Measurements from ENCODE around the gene CACYBP.
A peak's percentile ranks its signal among the peaks of the same experiment; 100 is the strongest.

CACYBP gene

DNA sequence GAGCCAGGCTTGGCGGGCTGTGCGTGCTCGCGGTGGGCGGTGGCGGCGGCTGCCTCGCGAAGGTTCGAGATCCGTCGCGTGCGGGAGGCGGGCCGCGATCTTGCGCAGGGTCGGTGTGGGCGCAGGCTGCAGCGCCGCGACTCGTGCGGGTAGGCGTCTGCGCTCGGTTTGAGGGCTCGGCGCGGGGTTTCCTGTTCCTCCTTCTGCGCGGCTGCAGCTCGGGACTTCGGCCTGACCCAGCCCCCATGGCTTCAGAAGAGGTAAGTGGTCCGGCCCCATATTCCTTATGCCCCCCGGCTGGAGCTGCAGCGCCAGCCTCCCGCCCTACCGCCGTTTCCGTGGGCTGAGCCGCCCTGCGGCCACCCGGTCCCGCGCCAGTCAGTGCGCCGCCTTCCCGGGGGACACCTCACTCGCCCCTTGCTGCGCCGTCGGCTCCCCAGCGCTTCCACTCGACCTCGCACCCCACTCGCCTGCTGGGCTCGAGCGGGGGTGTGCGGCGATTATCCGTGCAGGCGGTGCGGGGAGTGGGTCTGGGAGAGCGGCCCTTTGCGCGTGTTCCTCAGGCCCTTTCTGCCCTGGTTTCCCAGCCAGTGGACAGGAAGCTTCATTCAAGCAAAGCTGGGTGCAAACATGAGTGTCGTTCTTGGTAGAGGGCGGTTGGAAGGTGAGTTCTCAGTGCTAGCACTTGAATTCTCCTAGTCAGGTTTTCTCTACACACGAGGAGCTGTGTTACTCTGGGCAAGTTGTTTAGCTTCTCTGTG lies at the start of gene CACYBP:
Gene CACYBP (plus strand): TSS at position 12 of the 761 bp plus-strand sequence. CDS start 234 bp downstream, at position 246.
- DNase-seq (ENCODE audit: low read depth): peak; percentile 50

DNA sequence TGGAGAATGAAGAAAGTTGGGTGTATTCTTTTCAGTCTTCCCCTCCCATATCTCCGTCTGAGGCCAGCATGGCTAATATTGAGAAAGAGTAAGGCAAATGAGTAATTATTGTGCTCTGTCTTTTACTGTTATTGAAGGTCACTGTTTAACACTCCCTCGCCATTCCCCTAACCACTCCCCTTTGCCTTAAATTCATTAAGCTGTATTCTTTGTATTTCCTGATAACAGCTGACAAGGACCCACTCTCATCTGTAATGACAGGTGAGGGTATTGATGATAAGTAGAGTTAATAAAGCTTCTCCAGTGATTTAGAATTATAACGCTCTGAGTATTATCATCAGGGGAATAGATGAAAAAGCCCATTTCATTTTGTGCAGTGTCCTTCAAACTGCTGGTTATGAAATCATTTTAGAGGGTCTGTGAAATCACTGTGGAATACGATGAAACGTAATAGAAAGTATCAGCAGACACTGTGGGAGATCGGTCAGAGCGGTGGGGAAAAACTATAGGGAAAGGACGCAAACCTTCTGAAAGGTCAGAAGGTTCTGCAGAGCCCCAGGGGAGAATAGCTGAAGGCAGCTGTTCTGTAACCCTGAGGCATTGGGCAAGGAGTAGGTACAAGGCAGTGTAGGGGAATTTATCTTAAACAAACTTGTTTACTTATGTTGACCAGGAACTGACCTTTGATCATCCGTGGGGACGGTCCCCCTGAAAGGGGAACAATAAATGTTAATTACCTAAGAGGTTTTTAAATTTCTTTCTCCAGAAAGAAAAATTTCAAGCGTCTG lies 46.3 kb upstream of the CACYBP start:
- no peak for DNase-seq (ENCODE audit: low read depth)

DNA sequence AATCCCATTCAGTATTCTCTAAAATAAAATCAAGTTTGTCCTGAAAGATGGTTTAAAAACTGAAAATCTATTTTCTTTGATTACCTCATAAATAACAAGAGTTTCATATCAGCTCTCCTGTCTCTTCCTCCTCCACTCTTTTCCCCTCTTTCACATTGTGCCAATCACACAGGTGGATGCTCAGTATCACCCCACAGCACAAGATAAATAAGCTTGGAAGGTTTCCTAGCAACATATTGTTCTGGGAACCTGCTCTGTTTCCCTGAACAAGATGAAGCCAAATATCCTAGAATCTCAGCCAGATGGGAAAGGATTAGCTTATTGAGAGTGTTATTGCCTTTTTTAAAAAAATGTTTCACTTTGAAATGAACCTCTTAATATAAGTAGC lies 45.7 kb upstream of the CACYBP start:
- no peak for DNase-seq (ENCODE audit: low read depth)

GRCh38 chr1:174954671-174955669 lies 44.8 kb upstream of the CACYBP start:
- no peak for DNase-seq (ENCODE audit: low read depth)

DNA sequence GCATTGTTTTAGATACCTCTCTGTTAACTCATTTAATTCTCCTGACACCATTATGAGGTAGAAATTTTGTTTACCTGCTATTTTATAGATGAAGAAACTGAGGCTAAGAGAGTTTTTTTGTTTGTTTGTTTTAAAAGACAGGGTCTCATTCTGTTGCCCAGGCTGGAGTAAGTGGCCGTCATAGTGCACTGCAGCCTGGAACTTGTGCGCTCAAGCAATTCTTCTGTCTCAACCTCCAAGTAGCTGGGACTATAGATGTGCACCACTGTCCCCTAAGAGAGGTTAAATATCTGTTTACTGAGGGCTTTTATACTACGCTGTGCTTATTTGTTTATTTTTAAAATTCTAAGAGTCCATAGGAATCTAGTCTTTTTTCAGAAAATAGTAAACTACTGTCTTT lies 43.7 kb upstream of the CACYBP start:
- no peak for DNase-seq (ENCODE audit: low read depth)

GRCh38 chr1:174956976-174957375 lies 42.8 kb upstream of the CACYBP start:
- DNase-seq (ENCODE audit: low read depth): no peak

- DNase-seq (ENCODE audit: low read depth): no peak
These were observed 41.9 kb upstream of the CACYBP start for GRCh38 chr1:174957829-174958228.

GRCh38 chr1:174958396-174958795 lies 41.4 kb upstream of the CACYBP start:
- no peak for DNase-seq (ENCODE audit: low read depth)

DNA sequence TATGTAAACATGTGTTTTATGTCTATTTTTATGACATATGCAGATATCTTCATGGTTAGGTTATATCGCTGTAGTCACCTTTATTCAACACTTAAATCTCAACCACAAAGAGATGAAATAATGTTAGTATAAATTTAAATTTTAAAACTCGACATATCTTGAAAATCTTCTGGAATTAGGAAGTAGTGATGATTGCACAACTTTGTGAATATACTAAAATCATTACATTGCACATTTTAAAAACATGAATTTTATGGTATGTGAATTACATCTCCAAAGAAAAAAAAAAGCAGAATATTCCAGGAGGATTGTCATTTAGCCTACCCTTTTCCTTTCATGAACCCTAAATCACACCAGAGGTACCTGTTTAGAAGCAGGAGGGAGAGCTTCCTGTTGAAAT lies 39.4 kb upstream of the CACYBP start:
- DNase-seq (ENCODE audit: low read depth): no peak

GRCh38 chr1:174963529-174964125 lies 36.1 kb upstream of the CACYBP start:
- DNase-seq (ENCODE audit: low read depth): no peak

DNA sequence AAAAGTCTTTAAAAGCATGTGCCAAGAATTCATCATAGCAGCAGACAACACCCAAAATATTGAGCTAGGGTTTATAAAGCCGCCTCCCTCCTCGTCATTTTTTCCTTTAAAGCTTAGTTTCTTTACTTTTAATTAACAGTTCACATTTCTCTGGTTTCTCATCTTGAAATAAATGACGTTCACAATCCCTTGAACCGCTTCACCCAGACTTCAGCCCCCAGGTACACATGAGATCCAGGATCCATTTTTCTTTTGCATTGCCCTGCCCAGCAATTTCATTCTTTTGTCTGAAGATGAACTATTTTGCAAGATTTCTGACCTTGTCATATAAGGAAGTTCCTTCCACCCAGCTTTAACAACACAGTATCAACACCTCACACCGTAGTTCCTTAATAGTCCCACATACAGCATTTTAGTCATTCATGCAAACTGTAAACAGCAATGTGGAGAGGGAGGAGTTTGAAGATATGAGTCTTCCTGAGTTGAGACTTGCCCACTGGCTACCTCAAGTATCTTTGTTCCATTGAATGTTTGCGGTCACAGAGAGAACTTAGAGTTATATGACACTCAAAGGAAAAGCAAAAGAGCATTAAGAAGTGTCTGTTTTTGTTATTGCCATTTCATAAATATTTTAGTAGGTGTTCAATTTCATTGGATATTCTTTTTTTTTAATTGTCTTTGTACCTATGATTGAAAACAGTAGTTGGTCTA lies 35.3 kb upstream of the CACYBP start:
- peak; percentile 11 for DNase-seq (ENCODE audit: low read depth)

DNA sequence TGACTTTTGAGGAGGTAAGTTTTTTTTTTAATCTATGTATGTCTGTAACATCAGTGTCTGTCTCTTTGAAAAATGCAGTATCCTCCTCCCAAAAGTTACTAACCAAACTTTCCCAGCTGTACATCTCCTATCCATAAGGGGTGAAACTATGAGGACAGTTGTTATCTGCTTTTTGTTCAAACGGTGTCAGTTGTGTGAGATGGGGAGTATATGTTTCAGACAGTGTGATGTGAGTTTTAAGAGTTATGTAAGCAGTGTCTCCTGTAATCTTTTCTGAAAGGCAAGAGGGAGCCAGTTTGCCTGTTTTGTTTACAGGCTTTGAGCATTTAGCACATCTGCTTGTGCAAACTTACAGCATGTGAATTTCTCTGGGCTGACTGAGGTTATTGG lies 34.8 kb upstream of the CACYBP start:
- no peak for DNase-seq (ENCODE audit: low read depth)

DNA sequence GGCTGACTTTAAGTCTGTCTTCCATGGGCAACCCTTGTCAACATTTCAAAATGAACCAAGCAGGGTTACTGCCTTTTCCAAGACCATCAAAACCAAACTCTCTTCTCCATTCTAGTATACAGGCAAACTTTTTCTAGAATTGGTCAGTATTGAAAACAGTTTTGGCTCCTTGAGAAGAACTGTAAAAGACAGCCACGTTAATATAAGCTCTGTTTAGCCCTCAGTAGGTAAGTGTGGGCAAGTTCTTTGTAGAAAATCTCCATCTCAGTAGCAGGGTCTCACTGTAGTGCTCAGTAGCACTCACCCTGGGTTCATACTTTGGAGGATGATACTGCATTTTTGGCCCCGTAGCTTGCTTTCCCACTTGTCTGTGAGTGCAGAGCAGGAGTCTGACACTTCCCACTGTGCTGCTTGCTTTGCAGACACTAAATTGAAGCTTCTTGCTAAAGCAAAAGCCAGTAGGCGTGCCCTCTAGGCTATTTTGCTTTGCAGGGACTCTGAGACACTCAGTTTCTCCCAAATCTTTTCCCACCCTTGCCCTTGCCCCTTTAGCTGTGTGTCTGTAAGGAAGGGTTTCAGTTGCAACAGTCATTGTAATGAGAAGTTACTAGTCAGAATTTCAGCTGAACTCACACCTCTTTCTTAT lies 34.3 kb upstream of the CACYBP start:
- no peak for DNase-seq (ENCODE audit: low read depth)

DNA sequence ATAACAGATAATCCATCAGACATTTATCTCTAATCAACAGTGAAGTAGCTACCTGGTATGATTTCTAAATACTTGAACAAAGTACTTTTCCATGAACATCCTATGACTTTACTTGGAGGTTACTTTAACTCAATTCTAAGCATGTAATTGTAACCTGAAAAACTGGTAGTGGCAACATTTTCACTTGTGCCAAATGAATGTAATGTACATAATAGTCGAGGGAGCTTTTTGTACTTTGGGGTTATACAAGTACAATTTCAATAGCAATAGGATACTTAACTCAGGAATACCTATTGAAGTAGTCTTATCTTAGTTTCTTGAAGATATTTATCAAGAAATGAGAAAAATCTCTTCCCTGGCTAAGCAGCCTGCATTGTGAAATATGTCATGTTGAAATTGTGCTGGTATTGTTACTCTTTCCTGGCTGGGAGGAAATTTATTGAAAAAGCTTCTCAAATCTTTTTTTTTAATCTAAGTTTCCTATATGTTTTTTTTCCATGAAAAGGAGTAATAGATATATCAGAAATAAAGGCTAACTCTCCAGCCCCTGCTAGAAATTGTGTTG lies 33.7 kb upstream of the CACYBP start:
- DNase-seq (ENCODE audit: low read depth): no peak

DNA sequence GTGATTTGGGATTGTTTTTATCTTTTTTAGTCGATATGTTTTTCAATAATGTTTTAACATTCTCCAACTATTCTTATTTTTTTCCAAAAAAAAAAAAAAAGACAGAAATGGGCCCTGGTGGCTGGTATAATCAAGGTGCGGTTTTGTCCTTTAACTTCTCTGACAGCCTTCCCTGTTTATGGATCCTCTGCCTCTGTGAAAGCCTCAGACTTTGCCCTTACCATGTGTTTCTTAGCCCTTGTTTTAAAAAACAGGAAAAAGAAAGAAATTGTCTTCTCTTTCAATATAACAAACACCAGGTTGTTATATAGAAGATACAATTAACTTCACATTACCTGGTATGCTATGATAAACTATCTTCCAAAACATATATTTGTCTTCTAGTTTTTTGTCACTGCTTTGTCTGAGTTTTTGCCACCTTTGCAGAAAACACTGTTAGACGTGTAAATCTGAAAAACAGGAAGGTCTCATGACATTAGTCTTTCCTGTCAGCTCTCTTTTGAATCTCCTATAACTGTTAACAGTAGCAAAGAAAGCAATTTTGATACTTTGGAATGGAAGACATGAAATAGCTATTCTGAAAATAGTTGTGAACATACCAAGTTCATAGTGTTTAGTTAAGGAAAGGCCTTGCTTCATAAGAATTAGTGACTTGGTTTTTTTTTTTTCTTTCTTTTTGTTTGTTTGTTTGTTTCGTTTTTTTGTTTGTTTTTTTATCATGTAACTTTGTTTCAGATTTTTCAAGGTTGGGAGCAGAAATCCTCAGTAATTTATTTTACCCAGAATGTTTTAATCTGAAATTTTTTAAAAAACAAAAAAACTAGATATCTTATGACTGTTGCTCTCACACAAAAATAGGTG lies 31.7 kb upstream of the CACYBP start:
- no peak for DNase-seq (ENCODE audit: low read depth)

GRCh38 chr1:174968750-174969244 lies 30.9 kb upstream of the CACYBP start:
- DNase-seq (ENCODE audit: low read depth): peak; percentile 70

- no peak for DNase-seq (ENCODE audit: low read depth)
These were observed 29.8 kb upstream of the CACYBP start for GRCh38 chr1:174969977-174970376.

- DNase-seq (ENCODE audit: low read depth): no peak
These were observed 28.3 kb upstream of the CACYBP start for GRCh38 chr1:174971466-174971865.

DNA sequence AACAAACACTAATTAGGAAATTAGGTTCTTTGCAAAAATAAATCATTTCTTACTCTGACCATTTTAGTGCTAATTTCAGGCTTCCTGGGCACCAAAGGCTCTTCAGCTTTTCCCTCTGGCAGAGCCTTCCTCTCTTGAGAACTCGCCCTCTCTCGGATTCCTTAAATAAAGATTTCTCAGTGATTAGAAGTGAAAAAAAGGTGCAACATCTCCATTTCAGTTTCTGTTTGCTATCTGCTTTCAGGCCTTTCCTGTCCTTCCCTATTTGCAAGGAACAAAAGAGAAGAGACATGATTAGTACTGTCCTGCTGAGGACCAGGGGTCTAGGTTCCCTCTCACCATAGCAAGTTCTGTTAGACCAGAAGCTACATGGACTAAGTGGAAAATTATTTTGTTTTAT lies 27.8 kb upstream of the CACYBP start:
- DNase-seq (ENCODE audit: low read depth): no peak

Measured in EH (cell line).